Hepatocyte (in vitro differentiated cells): ENCODE data around the gene ATXN7L1. TPM values are rescaled to one million over a fixed set of nuclear protein-coding genes. Genes with fewer than 3 reads are reported as not detected.
A peak's percentile ranks its signal among the peaks of the same experiment; 100 is the strongest.

Experiments
- DNase-seq: peaks from one replicate; pipeline ENCODE4 v3.0.0-alpha.2; 2016; ENCODE audit warnings: low spot score
- H2AFZ ChIP-seq: fragments of 200-600 bp; sonication (generic); 2 replicates; pipeline ENCODE4 v1.6.0; 2016; ENCODE audit warnings: antibody characterized with exemption, mild to moderate bottlenecking
- H3K27ac ChIP-seq: fragments of 200-600 bp; sonication (generic); 2 replicates; pipeline ENCODE4 v1.5.1; 2016; ENCODE audit warnings: mild to moderate bottlenecking
- H3K27me3 ChIP-seq: fragments of 200-600 bp; sonication (generic); 2 replicates; pipeline ENCODE4 v1.6.1; 2016
- H3K36me3 ChIP-seq: fragments of 200-600 bp; sonication (generic); replicated peaks from 2 replicates; pipeline ENCODE4 v1.5.1; 2016; ENCODE audit warnings: low read depth; ENCODE audit not compliant: insufficient read depth
- H3K4me1 ChIP-seq: fragments of 200-600 bp; sonication (generic); 2 replicates; pipeline ENCODE4 v1.5.1; 2016; ENCODE audit warnings: mild to moderate bottlenecking, moderate library complexity; ENCODE audit not compliant: insufficient read depth
- H3K4me2 ChIP-seq: fragments of 200-600 bp; sonication (generic); 2 replicates; pipeline ENCODE4 v1.6.0; 2016
- H3K4me3 ChIP-seq: fragments of 200-600 bp; sonication (generic); 2 replicates; pipeline ENCODE4 v1.5.1; 2016; ENCODE audit warnings: mild to moderate bottlenecking
- H3K79me2 ChIP-seq: fragments of 200-600 bp; sonication (generic); 2 replicates; pipeline ENCODE4 v1.6.0; 2017; ENCODE audit warnings: mild to moderate bottlenecking
- H3K9me2 ChIP-seq: fragments of 200-600 bp; sonication (generic); replicated peaks from 2 replicates; pipeline ENCODE4 v1.6.0; 2017; ENCODE audit warnings: mild to moderate bottlenecking; ENCODE audit not compliant: insufficient read depth
- H3K9me3 ChIP-seq: fragments of 200-600 bp; sonication (generic); 2 replicates; pipeline ENCODE4 v1.5.1; 2016; ENCODE audit warnings: low read depth, mild to moderate bottlenecking
- H4K20me1 ChIP-seq: fragments of 200-600 bp; sonication (generic); 2 replicates; pipeline ENCODE4 v1.6.0; 2016; ENCODE audit warnings: mild to moderate bottlenecking; ENCODE audit not compliant: insufficient read depth, poor library complexity, severe bottlenecking
- EZH2 ChIP-seq: fragments of 200-600 bp; sonication (generic); IDR thresholded peaks from 2 replicates; pipeline ENCODE4 v1.6.1; 2016; ENCODE audit warnings: antibody characterized with exemption, mild to moderate bottlenecking, borderline replicate concordance
- EZH2phosphoT487 ChIP-seq: fragments of 200-600 bp; sonication (generic); IDR thresholded peaks from one replicate; pipeline ENCODE4 v1.6.1; 2018; ENCODE audit warnings: antibody characterized with exemption, mild to moderate bottlenecking, low read depth, moderate library complexity; ENCODE audit not compliant: unreplicated experiment, severe bottlenecking
- WGBS: methylation state at CpG from one replicate; pipeline ENCODE4 v1.1.6; 2016; ENCODE audit warnings: low lambda C conversion rate; ENCODE audit errors: missing lambda C conversion rate; 5-methylcytosine and 5-hydroxymethylcytosine counted together
- polyA plus RNA-seq: library from polyadenylated mRNA; unstranded; fragments of >200 nt; fragmentation: Nextera tagmentation; extraction: Ambion mirVana; gene quantifications from 2 replicates; pipeline ENCODE4 v1.2.1, GENCODE V29; 2016
- total RNA-seq: library from RNA; depleted of rRNA; stranded (reverse); fragments of >200 nt; gene quantifications from 2 replicates; pipeline ENCODE4 v1.2.3, GENCODE V29; 2014
- TF ChIP-seq, protein P1 (sequence below): fragments of 200-600 bp; sonication (generic); IDR thresholded peaks from 2 replicates; pipeline ENCODE4 v1.5.1; 2016; ENCODE audit warnings: antibody characterized with exemption, mild to moderate bottlenecking; ENCODE audit not compliant: poor library complexity

The ATXN7L1 gene
- total and polyA plus RNA-seq, 2 experiments from 2014 or later, result 8.9 to 9.3 TPM

DNA sequence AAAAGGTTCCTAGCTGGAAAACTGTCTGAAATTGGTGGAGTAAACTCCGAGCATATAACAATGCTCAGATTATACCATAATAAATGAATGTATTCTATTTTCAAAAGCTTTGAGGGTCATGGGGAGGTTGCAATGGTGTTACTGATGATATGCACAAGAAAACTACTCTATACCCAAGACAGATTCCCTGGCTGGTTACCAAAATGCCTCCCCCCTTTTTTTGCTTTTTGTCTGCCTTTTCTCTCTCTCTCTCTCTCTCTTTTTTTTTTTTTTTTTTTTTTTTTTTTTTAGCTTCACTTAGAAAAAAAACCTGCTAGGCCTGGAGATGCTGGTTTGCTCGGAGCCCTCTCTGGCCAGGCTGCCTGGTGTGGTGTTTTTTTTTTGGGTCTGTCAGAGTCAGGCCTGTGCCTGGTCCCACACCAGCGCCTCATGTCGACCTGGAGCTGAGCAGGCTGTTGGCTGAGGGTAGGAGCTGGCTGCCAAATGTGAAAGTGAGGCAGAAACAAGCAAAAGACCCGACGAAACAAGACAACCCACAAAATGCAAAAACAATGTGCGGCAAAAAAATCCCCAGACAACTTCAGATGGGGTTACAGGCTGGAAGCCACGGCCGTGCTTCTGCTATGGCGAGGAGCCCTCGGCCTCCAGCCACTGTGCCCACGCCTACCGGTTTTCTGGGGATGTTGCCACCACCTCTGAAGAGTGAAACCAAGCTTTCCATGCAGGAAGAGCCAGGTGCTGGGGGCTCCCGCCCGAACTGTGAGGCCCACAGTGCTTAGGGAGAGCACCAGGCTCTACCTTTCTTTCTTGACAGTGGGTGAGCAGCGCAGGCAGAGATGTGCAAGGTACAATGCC is 235.2 kb downstream of the ATXN7L1 start:
- Histone ChIP-seq H3K4me1 (peaks cover 16% of the 10 kb centered on the region), H3K9me3 (no peaks in the 10 kb centered on the region), H3K4me2 (no peak overlapping the region), H3K27me3 (no peaks in the 10 kb centered on the region), H3K4me3 (no peak overlapping the region), H3K27ac (no peak overlapping the region), H3K9me2 (no peaks in the 10 kb centered on the region), H3K79me2 (no peaks in the 10 kb centered on the region), H4K20me1 (no peaks in the 10 kb centered on the region), H2AFZ (no peak overlapping the region), H3K36me3 (no peaks in the 10 kb centered on the region)
- 96% methylated on average over 16 of the region's 16 CpGs for WGBS
- TF ChIP-seq EZH2phosphoT487 (no peak), EZH2 (no peak)
- TF ChIP-seq, protein P1, sequence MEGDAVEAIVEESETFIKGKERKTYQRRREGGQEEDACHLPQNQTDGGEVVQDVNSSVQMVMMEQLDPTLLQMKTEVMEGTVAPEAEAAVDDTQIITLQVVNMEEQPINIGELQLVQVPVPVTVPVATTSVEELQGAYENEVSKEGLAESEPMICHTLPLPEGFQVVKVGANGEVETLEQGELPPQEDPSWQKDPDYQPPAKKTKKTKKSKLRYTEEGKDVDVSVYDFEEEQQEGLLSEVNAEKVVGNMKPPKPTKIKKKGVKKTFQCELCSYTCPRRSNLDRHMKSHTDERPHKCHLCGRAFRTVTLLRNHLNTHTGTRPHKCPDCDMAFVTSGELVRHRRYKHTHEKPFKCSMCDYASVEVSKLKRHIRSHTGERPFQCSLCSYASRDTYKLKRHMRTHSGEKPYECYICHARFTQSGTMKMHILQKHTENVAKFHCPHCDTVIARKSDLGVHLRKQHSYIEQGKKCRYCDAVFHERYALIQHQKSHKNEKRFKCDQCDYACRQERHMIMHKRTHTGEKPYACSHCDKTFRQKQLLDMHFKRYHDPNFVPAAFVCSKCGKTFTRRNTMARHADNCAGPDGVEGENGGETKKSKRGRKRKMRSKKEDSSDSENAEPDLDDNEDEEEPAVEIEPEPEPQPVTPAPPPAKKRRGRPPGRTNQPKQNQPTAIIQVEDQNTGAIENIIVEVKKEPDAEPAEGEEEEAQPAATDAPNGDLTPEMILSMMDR, result no peak
- DNase-seq, result no peak

DNA sequence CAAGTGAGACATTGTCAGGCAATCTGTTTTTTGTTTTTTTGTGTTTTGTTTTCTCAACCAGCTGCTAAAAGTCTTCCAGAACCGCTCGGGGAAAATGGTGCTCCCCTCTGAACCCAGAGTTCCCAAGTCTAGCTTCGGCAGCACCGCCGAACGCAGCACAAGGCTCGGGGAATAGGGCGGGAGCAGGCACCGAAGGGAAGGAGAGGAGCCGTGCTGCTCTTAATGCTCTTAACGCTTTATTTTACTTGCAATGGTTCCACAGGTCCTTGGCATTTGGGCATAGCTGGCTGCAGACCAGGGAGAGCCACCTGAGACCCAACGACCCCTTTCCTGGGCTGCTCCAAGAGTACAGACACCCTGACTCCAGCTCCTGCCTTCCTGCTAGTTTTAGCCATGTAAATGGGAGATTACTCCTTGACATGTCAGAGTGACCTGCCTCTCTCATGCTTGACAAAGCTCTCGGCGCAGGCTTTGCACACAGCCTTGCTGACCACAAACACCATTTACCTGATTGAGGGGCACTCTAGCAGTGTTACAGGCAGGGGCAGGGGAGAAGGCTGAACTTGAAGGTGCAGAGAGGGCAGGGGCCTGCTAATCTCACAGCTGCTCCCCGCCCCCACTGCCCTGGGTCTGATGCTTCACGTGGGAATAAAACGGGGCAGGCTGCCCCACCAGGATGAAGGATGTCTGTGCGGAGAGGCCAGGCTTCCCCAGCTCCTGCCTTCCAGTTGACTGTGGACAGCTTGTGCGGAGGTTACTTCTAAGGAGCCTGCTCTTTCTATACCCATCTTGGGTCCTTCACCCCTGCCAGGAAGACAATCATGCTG is 236.5 kb downstream of the ATXN7L1 start:
- no peaks in the 10 kb centered on the region for H4K20me1 ChIP-seq
- H3K4me1 ChIP-seq, result peaks cover 16% of the 10 kb centered on the region
- no peaks in the 10 kb centered on the region for H3K36me3 ChIP-seq
- no peak for DNase-seq
- H3K9me2 ChIP-seq, result no peaks in the 10 kb centered on the region
- 67% methylated on average over 19 of the region's 19 CpGs for WGBS
- H3K4me2 ChIP-seq, result peak overlapping the region; percentile 60
- H3K9me3 ChIP-seq, result no peaks in the 10 kb centered on the region
- TF ChIP-seq EZH2phosphoT487 (no peak), EZH2 (no peak)
- TF ChIP-seq, protein P1, result no peak
- no peak overlapping the region for H2AFZ ChIP-seq
- H3K4me3 ChIP-seq, result no peak overlapping the region
- H3K79me2 ChIP-seq, result no peaks in the 10 kb centered on the region
- H3K27ac ChIP-seq, result peak overlapping the region; percentile 41
- H3K27me3 ChIP-seq, result no peaks in the 10 kb centered on the region

DNA sequence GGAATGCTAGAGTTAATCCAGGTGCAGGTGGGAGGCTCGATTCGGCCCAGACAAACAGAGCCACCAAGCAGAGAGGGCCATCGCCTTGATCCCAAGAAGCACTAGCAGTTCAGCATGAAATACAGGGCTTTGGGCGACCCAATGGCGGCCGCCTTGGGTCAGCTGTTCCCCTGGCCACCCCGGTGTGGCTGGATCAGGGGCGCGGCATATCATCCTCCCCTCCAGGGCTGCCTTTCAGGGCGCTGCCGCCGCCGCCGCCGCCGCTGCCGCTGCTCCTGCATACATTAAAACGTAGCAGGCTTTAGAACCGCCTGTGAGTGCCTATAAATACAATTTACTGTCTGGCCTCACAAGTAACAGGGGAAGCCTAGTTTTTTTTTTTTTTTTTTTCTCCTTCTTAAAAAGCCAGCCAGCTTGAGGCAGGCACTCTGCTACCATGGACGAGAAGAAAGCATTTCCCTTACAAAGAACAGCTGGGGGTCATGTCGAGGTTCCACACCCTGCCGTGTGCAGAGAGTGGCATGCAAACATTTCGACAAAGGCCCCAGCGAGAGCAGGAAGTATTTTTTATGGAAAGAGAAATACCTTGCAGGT is 237.4 kb downstream of the ATXN7L1 start:
- WGBS, result 18% methylated on average over 24 of the region's 24 CpGs
- peak overlapping the region; percentile 60 for H3K4me2 ChIP-seq
- H2AFZ ChIP-seq, result no peak overlapping the region
- no peaks in the 10 kb centered on the region for H3K9me2 ChIP-seq
- H3K4me3 ChIP-seq, result no peak overlapping the region
- peaks cover 16% of the 10 kb centered on the region for H3K4me1 ChIP-seq
- no peaks in the 10 kb centered on the region for H3K27me3 ChIP-seq
- no peaks in the 10 kb centered on the region for H3K9me3 ChIP-seq
- TF ChIP-seq, protein P1, result no peak
- TF ChIP-seq EZH2 (no peak), EZH2phosphoT487 (no peak)
- H3K36me3 ChIP-seq, result no peaks in the 10 kb centered on the region
- peak overlapping the region; percentile 41 for H3K27ac ChIP-seq
- no peaks in the 10 kb centered on the region for H4K20me1 ChIP-seq
- DNase-seq, result peak; percentile 48
- no peaks in the 10 kb centered on the region for H3K79me2 ChIP-seq
